HG03039 (cell line): ENCODE results near the gene NOTUM.

Experiments used
- ATAC-seq: cut with Tn5 transposase; IDR thresholded peaks from one replicate; pipeline ENCODE4 v1.9.1; 2021; ENCODE audit warnings: mild to moderate bottlenecking, moderate library complexity; ENCODE audit not compliant: unreplicated experiment

NOTUM gene

DNA sequence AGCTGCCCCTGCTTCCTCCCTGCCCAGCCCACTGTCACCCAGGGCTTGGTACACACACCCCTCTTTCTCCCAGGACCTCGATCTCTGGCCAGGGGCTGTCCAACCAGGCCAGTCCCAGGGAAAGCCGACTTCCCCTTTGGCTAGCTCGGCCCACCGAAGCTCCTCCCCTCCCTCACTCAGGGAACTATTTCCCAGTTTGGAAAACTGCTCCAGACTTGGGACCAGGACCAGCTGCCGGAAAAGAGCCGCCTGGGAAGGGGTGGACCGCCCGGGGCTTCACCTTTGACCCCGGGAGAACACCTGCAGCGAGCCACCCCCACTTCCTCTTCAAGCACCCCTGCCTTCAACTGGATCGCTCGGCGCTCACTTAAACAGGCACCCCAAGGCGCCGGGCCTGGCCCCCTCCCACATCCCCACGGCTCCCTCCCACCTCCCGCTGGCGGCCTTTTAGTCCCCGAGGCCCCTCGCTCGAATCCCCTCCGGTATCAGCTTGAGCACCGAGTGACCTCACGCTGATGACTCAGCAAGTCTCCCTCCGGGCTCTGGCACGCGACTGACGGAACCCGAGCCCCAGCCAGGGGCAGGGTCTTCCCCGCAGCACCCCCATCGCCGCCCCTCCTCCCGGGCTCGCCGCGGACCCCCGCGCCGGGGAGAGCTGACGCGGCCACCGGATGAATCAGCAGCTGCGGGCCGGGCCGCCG is 34.4 kb downstream of the NOTUM start:
- peak; percentile 19 for ATAC-seq

DNA sequence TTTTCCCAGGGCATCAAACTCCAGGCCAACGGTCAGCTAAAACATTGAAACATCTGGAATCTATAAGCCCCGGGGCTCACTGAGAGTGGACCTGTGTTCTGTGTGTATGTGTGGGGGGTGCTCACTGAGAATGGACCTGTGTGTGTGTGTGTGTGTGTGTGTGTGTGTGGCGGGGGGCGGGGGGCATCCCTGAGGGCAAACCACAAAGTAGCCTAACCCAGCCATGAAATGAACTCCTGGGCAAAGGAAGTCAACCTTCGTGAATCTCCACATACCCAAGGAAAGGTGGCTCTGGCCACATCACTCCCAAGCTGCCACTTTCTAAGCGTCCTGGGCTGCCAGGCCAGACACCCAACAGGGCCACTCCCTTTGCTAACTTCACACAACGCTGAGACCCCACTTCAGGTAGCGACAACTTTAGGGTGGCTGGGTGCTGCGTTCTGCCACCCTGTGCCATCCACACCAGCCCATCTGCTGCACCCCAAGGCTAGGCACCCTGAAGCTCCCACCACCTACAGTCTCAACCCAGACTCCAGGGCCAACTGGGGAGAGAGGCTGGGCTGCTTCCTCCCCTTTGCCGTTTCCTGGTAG is 35.0 kb downstream of the NOTUM start:
- ATAC-seq: no peak

DNA sequence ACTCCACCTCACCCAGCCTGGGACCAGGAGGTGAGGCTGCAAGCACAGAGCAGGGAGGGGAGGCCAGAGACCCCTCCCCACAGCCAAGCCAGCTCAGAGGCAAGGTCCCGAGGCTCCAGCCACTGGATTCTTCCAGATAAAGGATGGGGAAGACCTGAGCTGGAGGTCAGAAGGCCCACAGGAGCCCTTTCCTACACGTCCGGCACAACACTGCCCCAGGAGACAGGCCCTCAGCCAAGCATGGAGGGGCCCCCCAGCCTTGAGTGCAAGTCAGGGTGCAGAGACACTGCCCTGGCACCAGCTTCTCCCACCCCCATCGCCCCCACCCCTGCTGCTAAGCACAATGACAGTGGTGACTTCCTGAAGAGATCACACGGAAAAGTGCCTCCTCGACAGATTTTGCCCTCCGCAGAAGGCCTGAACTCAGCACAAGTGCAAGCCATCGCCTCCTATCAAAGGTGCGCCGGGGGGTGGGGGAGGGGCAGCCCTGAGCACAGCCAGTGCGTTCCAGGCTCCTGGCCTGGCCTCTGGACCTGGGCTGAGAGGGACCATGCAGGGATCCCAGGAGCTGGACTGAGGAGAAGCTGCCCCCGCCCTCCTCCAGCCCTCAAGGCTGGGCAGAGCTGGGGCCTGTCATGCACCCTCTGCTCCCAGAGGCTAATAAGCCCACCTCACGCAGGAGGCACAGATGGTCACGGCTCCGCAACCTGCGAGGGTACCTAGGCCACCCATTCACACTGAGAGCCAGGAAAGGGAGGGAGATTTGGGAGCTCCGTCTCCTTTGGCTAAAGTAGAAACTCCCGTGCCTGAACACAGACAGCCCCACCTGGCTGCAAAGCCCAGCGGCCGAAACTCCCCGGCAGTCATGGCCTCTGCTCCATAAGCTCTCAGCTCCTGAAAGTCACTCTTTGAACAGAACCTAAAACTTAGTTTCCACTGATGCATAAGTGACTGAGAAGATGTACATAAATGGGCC is 36.1 kb downstream of the NOTUM start:
- no peak for ATAC-seq

DNA sequence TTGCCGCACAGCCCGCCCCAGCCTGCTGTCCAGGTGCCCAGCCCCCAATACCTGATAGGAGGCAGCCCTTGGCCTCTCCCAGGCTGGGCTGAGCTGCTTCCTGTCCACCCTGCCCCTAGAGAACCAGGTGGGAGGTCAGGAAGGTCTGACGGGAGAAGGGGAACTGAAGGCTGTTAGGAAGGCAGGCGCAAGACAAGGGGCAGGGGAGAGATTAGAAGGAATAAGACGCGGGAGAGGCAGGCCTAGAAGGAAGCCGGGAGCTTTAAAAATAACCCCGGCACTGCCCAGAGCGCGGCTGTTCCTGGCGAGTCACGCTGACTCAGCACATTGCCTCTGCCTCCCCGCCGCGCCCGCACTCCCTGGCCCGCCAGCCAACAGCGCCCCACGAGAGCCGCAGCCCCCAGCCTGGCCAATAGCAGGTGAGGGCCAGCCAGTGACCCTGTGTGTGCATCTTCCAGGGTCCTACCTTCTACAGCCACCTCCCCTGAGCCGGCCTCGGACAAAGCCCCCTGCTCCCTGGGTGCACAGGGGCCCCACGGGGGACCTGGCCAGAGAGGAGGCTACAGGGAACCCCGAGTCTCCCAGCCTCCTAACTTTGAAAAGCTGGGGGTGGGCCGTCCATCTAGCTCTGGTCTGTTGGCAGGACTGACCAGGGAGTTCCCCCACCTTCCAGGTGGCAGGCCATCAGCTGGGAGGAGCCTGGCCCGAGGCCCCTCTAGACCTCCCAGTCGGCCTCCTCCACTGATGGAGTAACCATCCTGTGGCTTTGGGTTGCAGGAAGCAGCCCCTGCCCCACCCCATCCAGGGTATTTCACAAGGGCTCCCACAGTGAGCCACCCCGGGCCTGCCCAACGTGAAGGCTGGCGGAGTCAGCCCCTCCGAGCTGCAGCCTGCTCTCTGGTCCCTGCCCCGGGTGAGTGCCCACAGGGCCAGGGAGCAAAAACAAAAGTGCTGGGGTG is 37.4 kb downstream of the NOTUM start:
- no peak for ATAC-seq

DNA sequence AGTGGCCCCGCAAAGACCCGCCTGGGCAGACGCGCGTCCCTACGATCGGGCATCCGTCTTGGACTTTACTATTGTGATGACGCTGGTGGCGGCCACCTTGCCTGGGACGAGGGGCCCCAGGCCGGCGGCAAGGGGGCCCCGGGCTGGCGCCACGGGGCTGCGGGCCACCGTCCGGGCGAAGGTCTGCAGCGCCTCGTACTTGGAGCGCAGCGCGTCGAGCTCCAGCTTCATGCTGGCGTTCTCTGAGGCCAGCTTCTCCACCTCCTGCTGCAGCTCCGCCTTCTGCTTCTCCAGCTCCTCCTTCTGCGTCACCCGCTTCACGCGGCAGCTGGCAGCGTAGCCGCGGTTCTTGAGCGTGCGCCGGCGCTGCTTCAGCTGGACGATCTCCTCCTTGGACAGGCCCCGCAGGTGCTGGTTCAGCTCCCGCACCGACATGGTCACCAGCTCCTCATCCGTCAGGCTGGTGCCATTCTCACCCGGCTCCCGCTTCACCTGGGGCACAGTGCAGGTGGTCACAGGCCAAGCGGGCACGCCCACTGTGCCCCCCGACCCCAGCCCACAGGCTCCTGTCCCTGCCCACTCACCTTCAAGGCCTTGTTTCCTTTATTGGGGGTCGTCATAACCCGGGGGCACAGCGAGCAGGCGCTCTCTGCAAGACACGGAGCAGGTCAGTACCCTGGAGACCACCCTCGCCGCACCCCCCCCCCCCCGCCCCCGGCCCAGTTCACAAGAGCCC is 38.3 kb downstream of the NOTUM start:
- ATAC-seq: no peak

DNA sequence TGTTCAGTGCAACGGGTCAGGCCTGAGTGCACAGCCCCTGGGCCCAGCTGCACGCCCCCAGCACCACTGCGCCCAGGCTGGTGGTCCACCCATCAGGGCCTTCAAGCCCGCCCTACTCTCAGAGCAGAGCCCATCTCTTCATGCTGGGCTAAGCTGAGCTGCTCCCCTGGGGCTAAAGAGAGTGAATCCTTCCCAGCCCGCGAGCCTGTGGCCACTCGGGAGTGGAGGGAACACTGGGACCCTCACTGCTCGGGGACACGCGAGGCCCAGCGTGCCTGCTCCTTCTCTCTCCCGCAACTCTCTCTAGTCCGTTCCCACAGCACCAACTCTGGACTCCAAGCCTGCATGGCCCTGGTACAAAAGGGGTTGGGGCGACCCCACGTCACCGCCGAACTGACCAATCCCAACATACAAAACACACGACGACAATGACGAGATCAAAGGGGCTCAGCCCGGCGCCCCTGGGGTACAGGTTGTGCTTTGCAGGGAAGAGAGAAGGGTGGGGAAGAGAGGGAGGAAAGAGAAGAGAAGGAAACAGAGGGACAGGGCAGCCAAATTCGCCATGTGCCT is 38.9 kb downstream of the NOTUM start:
- ATAC-seq: no peak

DNA sequence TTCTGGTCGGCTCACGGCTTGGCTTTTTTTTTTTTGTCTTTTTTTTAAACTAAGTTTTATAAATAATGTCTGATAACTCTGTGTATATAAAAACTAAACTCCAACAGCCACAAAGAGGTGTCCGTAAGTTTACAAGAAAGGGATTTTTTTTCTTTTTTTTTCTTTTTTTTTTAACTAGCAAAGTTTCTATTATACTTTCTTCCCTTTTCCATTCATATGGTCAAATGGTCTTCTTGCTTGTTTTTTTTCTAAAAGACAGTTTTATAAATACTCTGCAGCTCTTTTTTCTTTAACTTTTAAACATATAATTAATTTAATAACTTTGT is 39.5 kb downstream of the NOTUM start:
- no peak for ATAC-seq

DNA sequence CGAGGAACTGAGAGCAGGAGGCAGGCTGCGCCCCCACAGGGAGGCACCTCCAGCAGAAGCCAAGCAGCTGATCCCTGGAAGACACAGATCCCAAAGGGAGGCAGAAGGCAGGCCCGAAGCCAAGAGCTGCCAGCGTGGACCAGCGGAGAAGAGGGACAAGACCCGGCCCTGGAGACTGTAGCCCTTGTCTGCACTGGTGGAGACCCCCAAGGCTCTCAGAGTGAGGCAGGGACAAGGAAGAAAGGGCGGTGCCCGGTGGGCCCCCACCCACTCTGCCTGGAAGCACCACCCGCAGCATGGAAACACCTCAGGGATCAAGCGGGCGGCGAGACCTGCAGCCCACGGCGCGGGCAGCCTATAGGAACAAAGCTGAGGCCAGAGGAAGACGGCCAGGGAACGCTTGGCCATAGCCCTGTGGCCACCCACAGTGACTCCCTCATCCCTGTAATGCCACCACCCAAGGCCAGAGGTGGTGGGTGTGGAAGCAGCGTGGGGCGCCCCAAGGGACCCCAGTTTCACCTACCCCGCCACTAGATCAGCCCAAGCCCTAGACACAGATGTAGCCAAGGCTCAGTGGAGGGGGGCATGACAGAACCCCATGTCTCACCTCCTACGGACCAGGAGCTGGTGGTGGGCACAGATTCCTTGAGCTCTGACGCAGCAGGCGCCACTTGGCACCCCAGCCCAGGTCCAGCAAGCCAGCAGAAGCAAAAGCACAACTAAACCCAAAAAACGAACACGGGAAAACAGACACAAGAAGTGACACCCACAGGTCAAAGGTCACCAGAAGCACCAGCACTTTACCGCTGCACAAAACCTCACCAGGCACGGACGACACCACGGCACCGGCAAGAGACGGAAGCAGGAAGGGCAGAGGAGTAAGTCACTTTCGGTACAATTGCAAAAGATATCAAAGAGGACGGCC is 40.1 kb downstream of the NOTUM start:
- ATAC-seq: no peak

DNA sequence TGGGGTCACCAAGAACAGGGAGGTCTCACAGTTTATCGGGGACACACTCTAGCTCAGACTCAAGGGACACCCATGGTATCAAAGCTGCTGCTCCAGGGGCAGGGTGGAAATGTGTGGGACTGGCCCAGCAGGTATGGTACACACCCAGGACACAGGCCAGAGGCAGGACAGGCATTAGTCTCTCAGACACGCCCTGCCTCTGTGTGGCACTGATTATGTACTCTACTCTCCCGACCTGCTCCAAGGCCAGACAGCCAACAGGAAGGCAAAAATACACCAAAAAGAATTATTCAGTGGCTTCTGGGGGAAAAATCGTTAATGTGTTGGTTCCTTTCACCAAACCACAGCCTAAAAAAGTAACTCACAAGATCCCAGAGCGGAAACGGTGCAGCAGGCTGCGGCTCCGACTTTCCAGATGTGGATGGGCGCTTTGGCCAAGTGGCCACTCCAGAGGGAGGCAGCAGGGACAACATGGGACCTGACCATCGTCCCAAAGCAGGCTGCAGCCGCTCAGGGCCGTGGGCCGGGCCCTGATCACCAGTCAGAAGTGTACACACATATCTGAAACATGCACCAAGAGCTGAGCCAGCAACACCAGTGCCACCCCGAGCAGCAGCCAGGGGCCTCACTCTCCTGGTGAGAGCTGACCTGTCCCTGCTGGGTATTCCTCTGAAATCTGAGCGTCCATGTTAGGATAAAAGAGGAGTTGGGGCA is 42.0 kb downstream of the NOTUM start:
- no peak for ATAC-seq

DNA sequence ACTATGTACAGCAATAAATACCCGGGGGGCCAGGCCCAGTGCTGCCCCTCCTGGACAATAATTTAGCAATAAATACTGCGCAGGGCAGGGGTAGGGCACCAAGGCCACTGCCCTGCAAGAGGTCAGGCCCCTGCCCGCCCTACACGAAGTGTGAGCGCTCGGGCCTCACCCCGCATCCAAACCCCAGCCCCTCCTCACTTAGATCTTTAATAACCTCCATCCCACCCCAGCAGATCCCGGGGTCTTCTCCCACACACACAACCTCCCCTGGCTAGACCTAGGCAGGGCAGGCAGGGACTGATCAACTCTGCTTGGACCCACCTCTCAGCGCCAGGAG is 42.7 kb downstream of the NOTUM start:
- peak; percentile 10 for ATAC-seq

DNA sequence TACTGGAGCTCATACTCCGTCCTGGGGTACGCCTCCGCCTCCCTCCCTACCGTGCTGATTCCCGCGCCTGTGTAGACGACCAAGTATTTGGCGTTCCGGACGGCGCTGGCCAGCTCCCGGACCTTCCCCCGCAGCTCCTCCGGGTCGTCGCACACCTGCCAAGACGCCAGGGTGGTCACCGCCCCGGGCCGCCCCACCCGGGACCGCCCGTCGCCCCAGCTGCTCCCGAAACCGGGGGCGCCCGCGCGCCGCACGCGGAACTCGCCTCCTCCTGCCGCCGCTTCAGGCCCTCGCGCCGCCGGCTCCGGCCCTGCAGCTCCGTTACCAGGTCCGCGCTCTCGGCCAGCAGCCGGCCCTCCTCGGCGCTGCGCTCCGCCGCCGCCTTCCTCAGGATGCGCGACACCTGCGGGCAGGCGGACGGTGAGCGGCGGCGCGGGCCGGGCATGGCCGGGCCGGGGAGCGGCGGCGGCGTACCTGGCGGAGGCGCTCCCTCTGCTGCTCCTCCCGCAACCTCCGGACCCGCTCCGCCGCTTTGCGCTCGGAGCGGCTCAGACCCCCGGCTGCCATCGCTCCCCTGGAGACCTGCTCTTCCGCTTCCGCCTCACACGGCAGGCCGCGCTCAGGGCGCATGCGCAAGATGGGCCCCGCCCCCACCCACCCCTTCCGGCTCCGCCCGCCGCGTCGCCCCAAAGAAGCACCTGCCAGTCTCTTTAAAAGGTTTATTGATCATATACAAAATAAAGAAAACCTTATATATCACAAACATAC is 43.2 kb downstream of the NOTUM start, which contains the start of gene SIRT7:
SIRT7 (minus strand) TSS at position 612 of the 768 bp plus-strand sequence; CDS start at position 567, 45 bp downstream.
- ATAC-seq: peak; percentile 46

DNA sequence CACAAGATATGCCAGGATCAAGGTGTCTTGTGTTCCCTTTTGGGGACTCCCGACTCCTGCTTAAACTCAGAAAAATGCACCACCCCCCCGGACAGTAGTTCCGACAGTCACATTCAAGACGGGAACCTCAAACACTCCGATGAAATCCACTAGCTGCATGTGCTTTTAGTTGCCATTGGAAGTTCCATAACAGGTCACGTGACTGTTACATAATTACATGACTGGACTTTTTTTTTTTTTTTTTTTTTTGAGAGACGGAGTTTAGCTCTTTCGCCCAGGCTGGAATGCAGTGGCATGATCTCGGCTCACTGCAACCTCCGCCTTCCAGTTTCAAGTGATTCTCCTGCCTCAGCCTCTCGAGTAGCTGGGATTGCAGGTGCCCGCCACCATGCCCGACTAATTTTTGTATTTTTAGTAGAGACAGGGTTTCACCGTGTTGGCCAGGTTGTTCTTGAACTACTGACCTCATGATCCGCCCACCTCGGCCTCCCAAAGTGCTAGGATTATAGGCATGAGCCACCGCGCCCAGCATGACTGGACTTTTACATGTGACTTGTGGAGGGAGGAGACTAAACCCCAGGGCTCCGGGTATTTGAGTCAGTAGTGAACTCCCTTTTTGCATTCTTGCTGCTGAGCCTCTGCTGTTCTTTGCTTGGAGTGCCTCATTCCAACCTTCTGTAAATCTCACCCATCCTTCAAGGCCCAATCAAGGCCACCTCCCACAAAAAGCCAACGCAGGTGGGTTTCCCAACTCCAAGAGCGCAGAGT is 44.6 kb downstream of the NOTUM start:
- ATAC-seq: no peak

DNA sequence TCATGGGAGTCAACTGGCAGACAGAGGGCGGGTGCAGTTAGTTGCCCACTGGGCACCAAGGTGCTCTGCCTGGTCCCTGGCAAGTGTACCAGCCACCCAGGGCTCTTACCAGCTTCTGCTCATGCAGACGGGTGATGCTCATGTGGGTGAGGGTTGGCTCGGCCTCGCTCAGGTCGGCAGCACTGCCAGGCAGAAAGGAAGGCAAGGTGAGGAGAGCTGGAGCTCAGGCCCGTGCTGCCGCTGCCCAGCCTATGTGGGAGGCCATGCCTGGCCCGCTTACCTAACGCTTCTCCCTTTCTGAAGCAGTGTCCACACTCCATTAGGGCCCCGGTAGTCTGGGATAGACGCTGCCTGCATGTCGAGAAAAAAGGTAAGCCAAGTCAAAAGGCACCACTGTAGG is 45.7 kb downstream of the NOTUM start:
- no peak for ATAC-seq

DNA sequence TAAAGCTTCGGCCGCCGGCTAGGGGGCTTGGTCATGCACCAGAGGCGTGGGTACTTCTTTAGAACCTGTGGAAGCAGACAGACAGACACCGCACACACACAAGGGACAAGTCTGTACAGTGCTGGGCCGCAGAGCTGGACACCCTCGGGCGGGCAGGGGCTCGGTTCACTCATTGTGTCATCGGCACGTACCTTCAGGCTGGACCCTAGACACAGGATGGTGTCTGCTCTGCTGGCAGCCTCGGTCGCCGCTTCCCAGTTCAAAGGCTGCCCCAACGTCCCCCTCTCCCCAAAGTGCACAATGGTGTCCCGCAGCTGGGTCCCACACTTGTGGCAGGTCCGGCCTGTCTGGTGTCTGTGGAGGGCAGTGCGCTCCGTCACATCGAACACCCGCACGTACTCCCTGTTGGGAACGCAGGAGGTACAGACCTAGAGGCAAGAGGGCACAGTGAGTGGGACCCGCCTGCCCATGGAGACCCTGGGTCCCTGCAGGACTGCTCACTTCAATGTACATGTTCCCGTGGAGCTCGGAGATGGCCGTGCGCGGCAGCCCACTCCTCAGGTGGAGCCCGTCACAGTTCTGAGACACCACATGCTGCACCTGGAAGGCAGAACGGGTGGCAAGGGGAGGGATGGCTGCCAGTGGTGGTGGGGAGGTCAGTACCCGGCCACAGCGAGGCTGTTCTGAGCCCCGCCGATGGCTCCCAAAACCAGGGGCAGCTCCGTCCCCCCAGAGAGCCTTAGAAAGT is 46.7 kb downstream of the NOTUM start:
- ATAC-seq: no peak

DNA sequence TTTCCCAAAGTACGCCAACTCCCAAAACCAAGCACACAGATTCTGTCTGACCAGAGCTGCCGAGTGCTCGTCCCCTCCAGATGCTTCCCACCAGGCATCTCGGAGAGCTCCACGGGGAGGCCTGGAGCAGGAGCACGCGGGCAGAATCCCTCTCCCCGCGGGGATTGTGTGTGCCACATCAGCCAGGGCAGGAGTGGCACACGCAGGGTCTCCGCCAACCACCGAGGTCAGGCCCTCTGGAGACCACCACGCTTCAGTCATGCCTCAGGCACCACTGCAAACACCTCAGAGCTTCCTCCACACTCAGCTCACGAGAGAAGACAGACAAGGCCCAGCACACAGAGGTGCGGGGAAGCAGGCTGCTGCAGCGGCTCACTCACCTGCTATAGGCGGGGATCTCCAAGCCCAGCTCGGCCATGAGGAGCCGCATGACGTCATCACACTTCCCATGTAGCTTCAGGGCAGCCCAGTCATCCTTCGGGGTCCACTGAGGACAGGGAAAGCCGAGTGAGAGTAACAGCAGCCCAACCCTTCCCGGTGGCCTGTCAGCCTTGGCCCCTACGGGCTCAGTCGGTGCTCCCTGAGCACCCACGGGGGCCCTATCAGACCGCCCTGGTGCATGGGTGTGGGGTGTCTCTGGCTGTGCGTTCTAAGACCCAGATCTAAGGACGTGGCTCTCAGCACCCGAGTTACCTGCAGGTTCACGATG is 47.4 kb downstream of the NOTUM start:
- ATAC-seq: no peak
